CD14-positive monocyte (primary cell): Measurements from ENCODE around the gene TSEN15. TPM values are rescaled to one million over a fixed set of nuclear protein-coding genes. Genes with fewer than 3 reads are reported as not detected.

Experiments
- DNase-seq, 3 donors: peaks; one replicate each; pipeline ENCODE4 v3.0.0-alpha.2; 2011 to 2022
- H2AFZ ChIP-seq: 2 replicates; pipeline ENCODE4 v1.6.0; 2012; ENCODE audit warnings: mild to moderate bottlenecking, low read depth, low read length, inconsistent platforms; ENCODE audit not compliant: insufficient read depth, poor library complexity, severe bottlenecking
- H3K27ac ChIP-seq, 2 donors: 1 replicate in 1 of 2; 2 replicates in 1 of 2; pipeline ENCODE4 v1.5.1; 2012 to 2013; ENCODE audit warnings: low read length in 2 of 2, control low read depth in 1 of 2, inconsistent platforms in 1 of 2, low read depth in 1 of 2, mild to moderate bottlenecking in 1 of 2
- H3K27me3 ChIP-seq, 2 donors: one replicate each; pipeline versions ENCODE4 v1.6.0 to v1.6.1; 2011 to 2013; ENCODE audit warnings: low read length in 2 of 2; ENCODE audit not compliant: control insufficient read depth in 2 of 2, insufficient read depth in 2 of 2
- H3K36me3 ChIP-seq, 2 donors: replicated peaks in 1 of 2; 1 replicate in 1 of 2; 2 replicates in 1 of 2; pipeline versions ENCODE4 v1.5.1 to v1.6.1; 2012 to 2013; ENCODE audit warnings: low read length in 2 of 2, control low read depth in 1 of 2, inconsistent platforms in 1 of 2, mild to moderate bottlenecking in 1 of 2; ENCODE audit not compliant: insufficient read depth in 2 of 2, control insufficient read depth in 1 of 2
- H3K4me1 ChIP-seq, 2 donors: 1 replicate in 1 of 2; 2 replicates in 1 of 2; pipeline versions ENCODE4 v1.5.1 to v1.6.1; 2012 to 2013; ENCODE audit warnings: low read length in 2 of 2, control low read depth in 1 of 2, inconsistent platforms in 1 of 2, mild to moderate bottlenecking in 1 of 2, moderate library complexity in 1 of 2; ENCODE audit not compliant: insufficient read depth in 2 of 2, control insufficient read depth in 1 of 2
- H3K4me2 ChIP-seq: replicated peaks from 2 replicates; pipeline ENCODE3; 2012; ENCODE audit warnings: low read length, moderate library complexity, mild to moderate bottlenecking; ENCODE audit not compliant: poor library complexity, severe bottlenecking; ENCODE audit errors: extremely low read depth
- H3K4me3 ChIP-seq, 3 experiments: fragments of 200-600 bp in 1 of 3; sonication (generic) in 1 of 3; replicated peaks in 1 of 3; 1 replicate in 2 of 3; 2 replicates in 1 of 3; pipeline ENCODE4 v1.5.1; 2011 to 2013; ENCODE audit warnings: low read length in 3 of 3, mild to moderate bottlenecking in 3 of 3, control low read depth in 2 of 3, low read depth in 2 of 3, inconsistent platforms in 1 of 3, moderate library complexity in 1 of 3
- H3K79me2 ChIP-seq: 2 replicates; pipeline ENCODE4 v1.6.0; 2012; ENCODE audit warnings: mild to moderate bottlenecking, control low read depth, inconsistent platforms, low read length, moderate library complexity; ENCODE audit not compliant: insufficient read depth
- H3K9ac ChIP-seq: 2 replicates; pipeline ENCODE4 v1.6.0; 2017; ENCODE audit warnings: low read length, mild to moderate bottlenecking; ENCODE audit not compliant: insufficient read depth, poor library complexity, severe bottlenecking
- H3K9me3 ChIP-seq, 2 donors: replicated peaks in 1 of 2; 1 replicate in 1 of 2; 2 replicates in 1 of 2; pipeline versions ENCODE4 v1.5.1 to v1.6.1; 2012 to 2013; ENCODE audit warnings: low read length in 2 of 2, control low read depth in 1 of 2; ENCODE audit not compliant: control insufficient read depth in 1 of 2, insufficient read depth in 1 of 2
- H4K20me1 ChIP-seq: 2 replicates; pipeline ENCODE4 v1.6.0; 2012; ENCODE audit warnings: mild to moderate bottlenecking, low read length, control low read depth, moderate library complexity; ENCODE audit not compliant: insufficient read depth
- H3K27ac Mint-ChIP-seq, 7 donors: one replicate each; pipeline ENCODE4 v1.8.0; 2020; ENCODE audit warnings: mild to moderate bottlenecking in 7 of 7, mixed read lengths in 7 of 7, moderate library complexity in 6 of 7, inconsistent platforms in 2 of 7
- H3K27me3 Mint-ChIP-seq, 3 donors: one replicate each; pipeline ENCODE4 v1.8.0; 2021 to 2022; ENCODE audit warnings: low read depth in 3 of 3, mild to moderate bottlenecking in 3 of 3, mixed read lengths in 3 of 3, moderate library complexity in 3 of 3, inconsistent platforms in 1 of 3
- H3K36me3 Mint-ChIP-seq, 2 donors: one replicate each; pipeline ENCODE4 v1.8.0; 2020; ENCODE audit warnings: mixed read lengths in 2 of 2, inconsistent platforms in 1 of 2, mild to moderate bottlenecking in 1 of 2
- H3K4me1 Mint-ChIP-seq: one replicate; pipeline ENCODE4 v1.8.0; 2020; ENCODE audit warnings: mild to moderate bottlenecking, mixed read lengths
- H3K4me3 Mint-ChIP-seq, 2 donors: one replicate each; pipeline ENCODE4 v1.8.0; 2020; ENCODE audit warnings: mild to moderate bottlenecking in 2 of 2, mixed read lengths in 2 of 2, moderate library complexity in 1 of 2
- H3K9me3 Mint-ChIP-seq, 7 donors: one replicate each; pipeline ENCODE4 v1.8.0; 2020 to 2022; ENCODE audit warnings: mixed read lengths in 7 of 7, mild to moderate bottlenecking in 6 of 7, moderate library complexity in 6 of 7, inconsistent platforms in 2 of 7
- WGBS: methylation state at CpG from one replicate; pipeline ENCODE4 v1.1.5; 2013; ENCODE audit warnings: missing lambda C conversion rate; ENCODE audit not compliant: insufficient coverage; 5-methylcytosine and 5-hydroxymethylcytosine counted together
- intact Hi-C, 2 donors: fragments of 100-400 bp; cut with micrococcal nuclease; formaldehyde crosslinking; loops; one replicate each; pipeline versions ENCODE4 v1.15.0 to v1.15.1; 2023
- polyA plus RNA-seq, 3 donors: library from polyadenylated mRNA; depleted of rRNA in 1 of 3; unstranded in 2 of 3; stranded (reverse) in 1 of 3; fragments of 300-500 nt in 2 of 3; fragments of >200 nt in 1 of 3; fragmentation: Illumina TruSeq in 2 of 3; gene quantifications; 1 replicate in 2 of 3; 2 replicates in 1 of 3; pipeline ENCODE4 v1.2.3, GENCODE V29; 2012 to 2021
- TF ChIP-seq, protein P1 (sequence below): fragments of 200-600 bp; IDR thresholded peaks from one replicate; pipeline ENCODE4 v1.8.0; 2022; ENCODE audit warnings: antibody characterized with exemption, mild to moderate bottlenecking

The TSEN15 gene
- polyA plus RNA-seq, 3 donors, result 11.8 to 29.4 (median 23.4) TPM

- no peak overlapping the region for H3K4me3 ChIP-seq
- no peaks in the 10 kb centered on the region for H3K79me2 ChIP-seq
- Mint-ChIP-seq H3K36me3 (no peaks in the 10 kb centered on the region), H3K4me1 (no peaks in the 10 kb centered on the region), H3K27ac (no peak overlapping the region), H3K9me3 (peaks cover 0 to 2% (median 0%) of the 10 kb centered on the region in 7 donors), H3K4me3 (no peak overlapping the region), H3K27me3 (peaks cover 0 to 2% (median 0%) of the 10 kb centered on the region in 3 donors)
- 100% methylated on average over 3 of the region's 4 CpGs for WGBS
- H2AFZ ChIP-seq, result no peak overlapping the region
- DNase-seq, result no peak
- H3K36me3 ChIP-seq, result no peaks in the 10 kb centered on the region
- H4K20me1 ChIP-seq, result no peaks in the 10 kb centered on the region
- no peaks in the 10 kb centered on the region for H3K27me3 ChIP-seq
- no peaks in the 10 kb centered on the region for H3K4me1 ChIP-seq
- H3K9ac ChIP-seq, result no peak overlapping the region
- intact Hi-C loops, result no loop called here
- TF ChIP-seq, protein P1, sequence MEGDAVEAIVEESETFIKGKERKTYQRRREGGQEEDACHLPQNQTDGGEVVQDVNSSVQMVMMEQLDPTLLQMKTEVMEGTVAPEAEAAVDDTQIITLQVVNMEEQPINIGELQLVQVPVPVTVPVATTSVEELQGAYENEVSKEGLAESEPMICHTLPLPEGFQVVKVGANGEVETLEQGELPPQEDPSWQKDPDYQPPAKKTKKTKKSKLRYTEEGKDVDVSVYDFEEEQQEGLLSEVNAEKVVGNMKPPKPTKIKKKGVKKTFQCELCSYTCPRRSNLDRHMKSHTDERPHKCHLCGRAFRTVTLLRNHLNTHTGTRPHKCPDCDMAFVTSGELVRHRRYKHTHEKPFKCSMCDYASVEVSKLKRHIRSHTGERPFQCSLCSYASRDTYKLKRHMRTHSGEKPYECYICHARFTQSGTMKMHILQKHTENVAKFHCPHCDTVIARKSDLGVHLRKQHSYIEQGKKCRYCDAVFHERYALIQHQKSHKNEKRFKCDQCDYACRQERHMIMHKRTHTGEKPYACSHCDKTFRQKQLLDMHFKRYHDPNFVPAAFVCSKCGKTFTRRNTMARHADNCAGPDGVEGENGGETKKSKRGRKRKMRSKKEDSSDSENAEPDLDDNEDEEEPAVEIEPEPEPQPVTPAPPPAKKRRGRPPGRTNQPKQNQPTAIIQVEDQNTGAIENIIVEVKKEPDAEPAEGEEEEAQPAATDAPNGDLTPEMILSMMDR, result no peak
- H3K9me3 ChIP-seq, result no peaks in the 10 kb centered on the region
- H3K4me2 ChIP-seq, result no peak overlapping the region
- H3K27ac ChIP-seq, result no peak overlapping the region
Observed at GRCh38 chr1:184004935-184005334, 46.6 kb upstream of the TSEN15 start.

GRCh38 chr1:184005506-184005905 lies 46.0 kb upstream of the TSEN15 start:
- no peak overlapping the region for H3K27ac ChIP-seq
- no peaks in the 10 kb centered on the region for H3K4me1 ChIP-seq
- H3K79me2 ChIP-seq, result no peaks in the 10 kb centered on the region
- no peaks in the 10 kb centered on the region for H3K27me3 ChIP-seq
- Mint-ChIP-seq H3K4me3 (no peak overlapping the region), H3K27me3 (peaks cover 0 to 2% (median 0%) of the 10 kb centered on the region in 3 donors), H3K27ac (no peak overlapping the region), H3K4me1 (no peaks in the 10 kb centered on the region), H3K9me3 (peaks cover 0 to 2% (median 0%) of the 10 kb centered on the region in 7 donors), H3K36me3 (no peaks in the 10 kb centered on the region)
- H3K9ac ChIP-seq, result no peak overlapping the region
- no peak for DNase-seq
- no peak overlapping the region for H3K4me2 ChIP-seq
- intact Hi-C loops, result no loop called here
- no peaks in the 10 kb centered on the region for H4K20me1 ChIP-seq
- no peak overlapping the region for H3K4me3 ChIP-seq
- H3K36me3 ChIP-seq, result no peaks in the 10 kb centered on the region
- TF ChIP-seq, protein P1, result no peak
- 90% methylated on average over 2 of the region's 4 CpGs for WGBS
- H3K9me3 ChIP-seq, result no peaks in the 10 kb centered on the region
- no peak overlapping the region for H2AFZ ChIP-seq
